Measurements from ENCODE around the gene MCTS1.
"Not testable (repeated sequence)": the region's sequence is repeated elsewhere in the genome, so short reads cannot be mapped to it uniquely, and the experiment has no call there.

MCTS1 gene

DNA sequence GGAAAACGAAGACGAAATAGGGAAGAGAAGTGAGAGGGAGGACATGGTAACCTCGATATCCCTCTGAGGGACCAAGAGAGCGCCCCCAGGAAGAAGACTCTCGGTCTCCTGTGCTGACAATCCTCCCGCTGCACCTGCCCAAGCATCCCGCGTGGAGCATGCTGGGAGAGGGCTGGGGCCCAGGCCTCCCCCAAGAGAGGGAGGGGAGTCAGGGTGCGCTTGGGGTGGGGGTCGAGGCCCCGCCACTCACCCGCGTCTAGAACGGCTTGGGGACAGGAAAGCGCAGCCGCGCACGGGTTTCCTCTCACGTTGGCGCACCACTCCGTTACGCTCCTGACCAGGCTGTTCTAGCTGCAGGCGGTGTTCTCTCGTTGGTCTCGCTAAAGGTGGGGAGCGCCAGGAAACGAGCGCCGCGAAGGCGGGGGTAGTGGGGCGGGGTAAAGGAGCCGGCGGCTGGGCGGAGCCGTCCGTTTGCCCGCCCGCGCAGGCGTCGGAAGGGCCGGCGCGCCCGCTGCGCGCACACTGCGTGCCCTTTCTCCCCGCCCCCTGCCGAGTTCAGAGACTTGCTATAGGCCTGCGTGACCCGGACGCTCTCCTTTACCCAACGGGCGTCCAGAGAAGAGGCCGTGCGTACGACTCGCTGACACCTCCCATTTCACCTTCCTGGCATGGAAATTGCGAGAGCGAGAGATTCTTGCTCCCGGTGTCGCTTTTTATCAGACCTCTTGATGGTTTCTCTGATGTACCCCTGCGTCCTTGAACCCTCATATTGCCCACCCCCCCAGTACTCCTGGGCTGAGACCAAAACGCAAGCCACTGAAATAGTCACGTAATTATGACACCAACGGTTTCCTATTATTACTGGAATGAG lies 26.0 kb downstream of the MCTS1 start, which contains the start of gene C1GALT1C1:
TSS of gene C1GALT1C1 (minus strand) at position 388 of the 871 bp plus-strand sequence. CDS start 2,888 bp downstream, outside the sequence.
- ATAC-seq, result peak; percentile 94 to 96

DNA sequence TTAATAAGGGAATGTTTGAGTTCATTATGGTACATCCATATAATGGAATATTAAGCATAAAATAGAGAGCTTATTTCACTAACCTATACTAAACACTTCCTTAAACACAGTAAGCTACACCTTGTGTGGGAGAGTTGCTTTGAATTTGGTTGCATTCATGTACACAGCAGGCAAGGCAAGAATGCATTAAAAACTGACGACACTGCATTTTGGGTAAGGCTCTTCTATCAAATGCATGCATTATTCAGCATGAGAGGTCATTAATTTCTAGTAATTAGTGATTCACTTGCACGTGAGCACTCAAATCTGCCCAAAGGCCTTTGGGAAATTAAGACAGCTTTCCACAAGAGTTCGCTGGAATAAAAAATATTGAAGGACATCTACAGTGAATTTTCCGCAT lies 34.7 kb downstream of the MCTS1 start:
- ATAC-seq, result no peak

DNA sequence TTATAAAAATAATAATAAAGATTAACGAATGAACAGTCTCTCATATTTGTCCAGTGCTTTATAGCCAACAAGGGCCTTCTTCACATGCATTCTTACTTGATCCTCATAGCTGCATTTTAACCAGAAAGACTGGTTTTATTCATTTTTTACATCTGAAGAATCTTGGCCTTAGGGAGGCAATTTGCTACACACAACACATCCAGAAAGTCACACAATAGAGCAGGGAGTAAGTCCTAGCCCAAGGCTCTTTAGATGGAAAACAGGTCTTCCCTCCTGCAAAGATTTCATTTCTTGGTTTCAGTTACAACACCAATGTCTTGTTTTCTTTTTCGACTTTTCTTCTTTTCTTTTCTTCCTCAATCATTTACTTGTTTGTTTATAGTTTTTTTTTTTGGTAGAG lies 39.0 kb downstream of the MCTS1 start:
- ATAC-seq, result no peak

DNA sequence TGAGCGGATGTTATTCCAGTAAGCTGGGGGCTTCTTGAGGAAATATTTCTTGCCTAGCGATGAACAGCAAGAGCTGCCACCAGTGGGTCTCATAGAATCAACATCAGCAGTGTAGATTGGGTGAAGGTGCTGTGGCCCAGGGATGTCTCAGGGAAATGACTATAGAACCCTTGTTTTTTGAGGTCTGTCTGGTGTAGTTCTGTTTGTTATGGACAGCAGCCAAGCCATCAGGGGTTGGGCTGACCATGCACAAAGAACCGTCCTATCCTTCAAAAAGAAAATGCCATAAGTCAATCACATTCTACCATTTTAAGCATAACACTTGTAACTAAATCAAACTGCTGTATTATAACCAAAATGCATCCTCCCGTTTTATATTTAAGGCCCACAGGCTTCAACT lies 43.2 kb downstream of the MCTS1 start:
- no peak for ATAC-seq

DNA sequence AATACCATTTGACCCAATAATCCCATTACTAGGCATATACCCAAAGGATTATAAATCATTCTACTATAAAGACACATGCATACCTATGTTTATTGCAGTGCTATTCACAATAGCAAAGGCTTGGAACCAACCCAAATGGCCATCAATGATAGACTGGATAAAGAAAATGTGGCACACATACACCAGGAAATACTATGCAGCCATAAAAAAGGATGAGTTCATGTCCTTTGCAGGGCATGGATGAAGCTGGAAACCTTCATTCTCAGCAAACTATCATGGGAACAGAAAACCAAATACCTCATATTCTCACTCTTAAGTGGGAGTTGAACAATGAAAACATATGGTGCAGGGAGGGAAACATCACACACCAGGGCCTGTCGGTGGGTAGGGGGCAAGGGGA lies 48.4 kb downstream of the MCTS1 start:
- ATAC-seq, result not testable (repeated sequence)

DNA sequence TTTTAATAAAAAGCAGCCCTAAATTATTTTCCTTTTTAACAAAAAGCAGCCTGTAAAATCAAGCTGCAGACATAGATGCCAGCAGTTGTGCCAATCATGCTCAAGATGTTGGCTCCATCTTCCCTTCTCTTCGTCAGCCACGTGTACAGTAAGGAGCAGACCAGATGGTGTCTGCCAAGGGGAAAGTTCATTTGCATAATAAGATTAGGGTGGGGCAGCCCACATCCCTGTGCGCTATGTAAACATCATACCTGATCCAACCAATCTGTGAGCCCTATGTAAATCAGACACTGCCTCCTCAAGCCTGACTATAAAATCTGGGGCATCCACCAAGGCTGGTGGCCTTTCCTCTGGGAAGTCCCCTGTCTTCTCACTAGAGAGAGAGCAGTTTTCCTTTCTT lies 49.1 kb downstream of the MCTS1 start:
- no peak for ATAC-seq

DNA sequence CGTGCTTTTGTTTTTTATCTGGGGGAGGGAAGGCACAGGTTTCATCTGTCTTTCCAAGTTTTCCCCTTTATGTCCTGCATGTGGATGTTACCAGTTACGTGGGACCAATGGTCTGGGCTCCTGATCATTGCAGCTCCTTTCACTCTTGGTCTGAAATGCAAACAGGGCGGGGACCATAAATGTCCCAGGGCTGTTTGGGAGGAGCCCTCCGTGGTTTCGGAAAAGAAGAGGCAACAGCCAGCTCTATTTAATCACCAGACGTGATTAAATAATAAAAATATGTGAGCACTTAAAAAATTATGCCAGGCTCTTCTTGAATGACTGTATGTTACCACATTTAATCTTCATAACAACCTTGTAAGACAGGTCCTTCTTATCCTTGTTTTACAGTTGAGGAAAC lies 56.7 kb downstream of the MCTS1 start:
- ATAC-seq, result no peak
